SKM-1 treated with dmso at 0.1 percent for 144 hours (cell line): ENCODE data around the gene DMD.
"Not testable (repeated sequence)": the region's sequence is repeated elsewhere in the genome, so short reads cannot be mapped to it uniquely, and the experiment has no call there.

ENCODE experiments used
- DNase-seq: peaks from one replicate; lab custom pipeline; 2025; ENCODE audit not compliant: unreplicated experiment; lab: John Stamatoyannopoulos, UW

Gene DMD

GRCh38 chrX:33156152-33156726, 55.1 kb downstream of the DMD start:
- DNase-seq = no peak

- DNase-seq = no peak
These were observed 61.8 kb downstream of the DMD start for GRCh38 chrX:33149580-33149979.

GRCh38 chrX:33149085-33149484, 62.3 kb downstream of the DMD start:
- no peak for DNase-seq

- no peak for DNase-seq
These were observed 69.0 kb downstream of the DMD start for GRCh38 chrX:33142331-33142730.

- no peak for DNase-seq
These were observed 72.6 kb downstream of the DMD start for GRCh38 chrX:33138677-33139249.

GRCh38 chrX:33134164-33134563, 77.2 kb downstream of the DMD start:
- DNase-seq = no peak

- DNase-seq = no peak
These were observed 78.0 kb downstream of the DMD start for GRCh38 chrX:33133320-33133719.

- DNase-seq = no peak
These were observed 78.8 kb downstream of the DMD start for GRCh38 chrX:33132569-33132968.

- DNase-seq = no peak
These were observed 81.7 kb downstream of the DMD start for GRCh38 chrX:33129607-33130006.

GRCh38 chrX:33128048-33128805, 83.1 kb downstream of the DMD start:
- no peak for DNase-seq

GRCh38 chrX:33126469-33126868, 84.9 kb downstream of the DMD start:
- DNase-seq = no peak

GRCh38 chrX:33109858-33110257, 101.5 kb downstream of the DMD start:
- DNase-seq = no peak

GRCh38 chrX:33106737-33107136, 104.6 kb downstream of the DMD start:
- no peak for DNase-seq

GRCh38 chrX:33095079-33095478, 116.3 kb downstream of the DMD start:
- no peak for DNase-seq

- no peak for DNase-seq
These were observed 123.9 kb downstream of the DMD start for GRCh38 chrX:33087411-33087810.

- no peak for DNase-seq
These were observed 124.5 kb downstream of the DMD start for GRCh38 chrX:33086886-33087285.

- DNase-seq = no peak
These were observed 129.0 kb downstream of the DMD start for GRCh38 chrX:33082371-33082770.

- DNase-seq = no peak
These were observed 133.1 kb downstream of the DMD start for GRCh38 chrX:33078273-33078672.

GRCh38 chrX:33073660-33074059, 137.7 kb downstream of the DMD start:
- not testable (repeated sequence) for DNase-seq

GRCh38 chrX:33065415-33065814, 145.9 kb downstream of the DMD start:
- no peak for DNase-seq

- DNase-seq = no peak
These were observed 149.3 kb downstream of the DMD start for GRCh38 chrX:33062041-33062440.

GRCh38 chrX:33053001-33053400, 158.3 kb downstream of the DMD start:
- no peak for DNase-seq

- no peak for DNase-seq
These were observed 165.5 kb downstream of the DMD start for GRCh38 chrX:33045882-33046281.
